Umbilical cord (tissue), 2 donors: ENCODE data around the gene CRYBB1. TPM values are rescaled to one million over a fixed set of nuclear protein-coding genes. Genes with fewer than 3 reads are reported as not detected.

Experiments used
- DNase-seq: peaks from one replicate; pipeline ENCODE4 v3.0.0-alpha.2; 2015; ENCODE audit warnings: low spot score
- total RNA-seq: library from RNA; depleted of rRNA; stranded (reverse); fragments of >200 nt; gene quantifications from one replicate; pipeline ENCODE4 v1.2.3, GENCODE V29; 2014; ENCODE audit warnings: low replicate concordance; ENCODE audit not compliant: insufficient read depth

The CRYBB1 gene
- 0.72 TPM for total RNA-seq

GRCh38 chr22:26617271-26618199 lies at the start of gene CRYBB1:
Gene CRYBB1 (minus strand): TSS chr22:26618027. CDS start chr22:26616319, 1,708 bp downstream.
- peak; percentile 39 for DNase-seq

DNA sequence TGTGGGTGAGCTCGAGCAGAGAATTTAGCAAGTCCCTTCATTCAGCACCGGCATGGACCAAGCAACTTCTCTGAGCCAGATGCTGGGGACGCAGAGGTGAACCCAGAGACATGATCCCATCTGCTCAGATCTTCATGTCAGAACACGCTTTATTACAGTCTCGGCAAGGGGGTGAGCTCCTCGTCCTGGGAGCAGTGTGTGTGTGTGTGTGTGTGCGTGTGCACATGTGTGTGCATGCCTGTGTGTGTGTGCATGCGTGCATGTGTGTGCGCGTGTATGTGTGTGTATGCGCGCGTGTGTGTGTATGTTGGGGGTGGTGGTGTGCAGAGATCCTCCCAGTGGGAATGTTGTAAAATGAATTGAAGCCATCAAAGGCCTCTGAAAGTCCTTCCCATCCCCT lies 49.3 kb upstream of the CRYBB1 start:
- DNase-seq, result no peak

GRCh38 chr22:26665813-26666231 lies 48.0 kb upstream of the CRYBB1 start:
- peak; percentile 65 for DNase-seq

- DNase-seq, result no peak
Observed at GRCh38 chr22:26663374-26663923, 45.6 kb upstream of the CRYBB1 start.

GRCh38 chr22:26662160-26662559 lies 44.3 kb upstream of the CRYBB1 start:
- no peak for DNase-seq

- DNase-seq, result no peak
Observed at GRCh38 chr22:26660961-26661578, 43.2 kb upstream of the CRYBB1 start.

- DNase-seq, result no peak
Observed at GRCh38 chr22:26660356-26660755, 42.5 kb upstream of the CRYBB1 start.

GRCh38 chr22:26658671-26659478 lies 41.0 kb upstream of the CRYBB1 start:
- peak; percentile 74 for DNase-seq

DNA sequence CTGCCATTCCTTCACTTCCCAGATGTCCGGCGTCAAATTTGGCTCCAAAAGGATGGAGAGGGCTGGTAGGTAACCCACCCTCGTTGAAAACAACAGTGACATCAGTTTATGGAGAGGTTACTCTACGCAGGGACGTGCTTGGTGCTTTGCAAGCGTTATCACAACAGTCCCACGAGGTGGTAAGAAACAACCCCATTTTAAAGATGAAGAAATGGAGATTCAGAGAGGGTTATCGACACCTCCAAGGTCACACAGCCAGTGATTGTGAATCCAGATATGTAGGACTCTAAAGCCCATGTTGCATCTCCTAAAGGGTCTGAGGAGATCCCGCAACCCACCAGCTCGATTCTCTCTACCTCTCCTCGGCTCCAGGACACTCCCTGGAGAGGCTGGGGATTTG lies 40.3 kb upstream of the CRYBB1 start:
- no peak for DNase-seq

DNA sequence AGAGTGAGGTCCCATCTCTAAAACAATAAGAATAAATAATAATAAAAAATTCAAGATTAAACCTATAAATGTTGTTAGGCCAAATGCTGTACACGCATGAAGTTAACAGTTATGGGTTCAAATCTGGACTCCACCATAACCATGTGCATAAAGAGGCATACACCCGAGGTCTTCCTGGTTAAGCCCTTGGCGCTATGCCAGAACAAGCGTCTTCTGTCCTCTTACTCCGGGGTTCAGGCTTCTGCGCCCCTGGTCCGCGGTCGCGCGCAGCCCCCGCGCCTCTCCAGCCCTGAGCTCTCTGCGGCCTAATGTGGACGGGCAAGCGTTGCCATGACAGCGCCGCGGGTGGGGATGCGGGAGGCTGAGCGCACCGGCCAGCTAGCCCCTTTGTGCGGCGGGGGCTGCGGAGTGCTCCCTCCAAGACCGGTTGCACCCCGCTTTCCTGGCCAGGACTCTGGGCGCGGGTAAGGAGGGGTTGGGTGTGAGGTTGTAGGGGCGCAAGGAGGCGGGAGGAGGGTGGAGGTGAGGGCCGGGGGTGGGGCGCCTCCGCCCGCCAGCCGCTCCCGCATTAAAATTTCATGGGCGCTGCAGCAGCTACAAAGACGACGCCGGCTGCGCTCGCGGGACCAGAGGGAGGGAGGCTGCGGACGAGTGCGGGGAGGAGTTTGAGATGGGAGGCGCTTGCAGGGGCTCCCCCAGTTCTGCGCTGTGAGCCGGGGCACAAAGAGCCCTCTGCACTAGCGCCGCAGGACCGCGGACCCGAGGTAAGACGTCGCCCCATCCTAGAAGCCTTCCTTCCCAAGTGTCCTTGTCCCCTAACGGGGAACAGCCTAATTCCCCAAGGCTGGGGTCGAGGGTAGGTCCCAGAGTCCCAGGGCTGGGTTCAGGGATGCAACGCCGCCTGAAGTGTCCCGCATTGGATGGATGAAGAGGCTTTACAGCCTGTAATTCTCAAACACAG lies 39.3 kb upstream of the CRYBB1 start, which contains the start of gene MIAT:
MIAT (plus strand) TSS at position 698 of the 961 bp plus-strand sequence.
- DNase-seq, result no peak

DNA sequence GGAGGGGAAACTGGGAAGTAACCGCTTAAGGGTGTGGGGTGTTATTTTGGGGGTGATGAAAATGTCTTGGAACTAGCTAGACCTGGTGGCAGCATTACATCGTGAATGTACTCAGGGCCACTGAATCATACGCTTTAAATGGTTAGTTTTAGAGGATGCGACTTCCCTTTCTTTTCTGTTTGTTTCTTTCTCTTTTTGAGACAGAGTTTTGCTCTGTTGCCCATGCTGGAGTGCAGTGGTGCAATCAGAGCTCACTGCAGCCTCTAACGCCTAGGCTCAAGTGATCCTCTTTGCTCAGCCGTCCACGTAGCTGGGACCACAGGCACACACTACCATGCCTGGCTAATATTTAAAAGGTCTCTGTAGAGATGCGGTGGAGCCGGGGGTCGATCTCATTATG lies 34.0 kb upstream of the CRYBB1 start:
- DNase-seq, result no peak

- DNase-seq, result no peak
Observed at GRCh38 chr22:26650722-26651421, 33.0 kb upstream of the CRYBB1 start.

DNA sequence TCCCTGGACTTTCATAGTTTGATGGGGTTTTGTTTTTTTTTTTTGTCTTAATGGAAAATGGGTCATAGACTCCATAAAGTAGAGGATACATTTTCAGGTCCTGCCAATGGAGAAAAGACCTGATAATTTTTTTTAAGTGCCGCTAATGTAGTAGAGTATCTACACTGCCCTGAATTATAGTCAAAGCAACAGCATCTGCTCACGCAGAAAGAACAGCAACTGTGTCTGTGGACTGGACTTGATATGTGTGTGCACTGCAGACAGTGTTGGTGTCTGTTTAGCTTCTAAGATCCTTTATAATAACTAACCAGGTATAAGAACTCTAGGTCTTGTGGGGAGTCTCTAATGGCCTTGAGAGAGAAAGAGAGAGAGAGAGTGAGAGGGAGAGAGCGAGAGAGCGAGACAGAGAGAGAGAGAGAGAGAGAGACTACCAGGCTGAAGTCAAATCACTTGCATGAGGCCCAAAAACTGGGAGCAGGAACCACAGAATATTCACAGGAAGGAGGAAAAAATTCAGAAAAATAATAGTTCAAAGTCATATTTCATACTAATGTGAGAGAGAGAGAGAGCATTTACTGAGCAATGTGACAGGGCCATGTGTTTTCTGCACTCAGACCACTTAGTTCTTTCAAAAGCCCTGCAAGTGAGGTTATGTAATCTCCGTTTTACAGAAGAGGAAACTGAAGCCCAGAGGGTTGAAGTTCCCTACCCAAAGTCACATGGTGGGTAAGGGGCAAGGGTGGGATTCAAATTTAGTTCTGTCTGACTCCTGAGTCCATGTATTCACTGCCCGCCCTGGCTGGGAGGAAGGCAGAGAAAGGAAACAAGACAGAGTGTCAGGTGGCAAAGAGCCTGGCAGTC lies 30.9 kb upstream of the CRYBB1 start:
- peak; percentile 70 for DNase-seq

- no peak for DNase-seq
Observed at GRCh38 chr22:26648011-26648497, 30.2 kb upstream of the CRYBB1 start.

GRCh38 chr22:26646158-26646557 lies 28.3 kb upstream of the CRYBB1 start:
- DNase-seq, result peak; percentile 43

DNA sequence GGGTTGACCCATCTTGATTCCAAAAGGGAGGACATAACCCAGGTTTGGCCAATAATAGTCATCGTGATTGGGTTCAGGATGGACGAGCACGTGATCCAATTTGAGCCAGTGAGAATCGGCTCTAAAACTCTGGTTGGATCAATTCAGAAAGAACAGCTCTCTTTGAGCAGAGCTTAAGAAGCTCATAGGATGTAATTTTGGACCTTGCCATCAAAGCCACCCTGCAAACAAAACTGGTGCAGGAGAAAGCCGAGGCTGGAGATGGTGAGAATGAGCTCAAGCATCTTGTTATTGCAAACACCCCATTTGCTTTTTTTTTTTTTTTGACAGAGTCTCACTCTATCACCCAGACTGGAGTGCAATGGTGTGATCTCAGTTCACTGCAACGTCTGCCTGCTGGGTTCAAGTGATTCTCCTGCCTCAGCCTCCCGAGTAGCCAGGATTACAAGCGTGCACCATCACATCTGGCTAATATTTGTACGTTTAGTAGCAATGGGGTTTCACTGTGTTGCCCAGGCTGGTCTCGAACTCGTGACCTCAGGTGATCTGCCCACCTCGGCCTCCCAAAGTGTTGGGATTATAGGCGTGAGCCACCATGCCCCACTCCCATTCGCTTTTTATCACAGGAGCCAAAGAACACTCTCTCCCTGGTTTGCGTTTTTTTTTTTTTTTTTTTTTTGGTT lies 25.7 kb upstream of the CRYBB1 start:
- DNase-seq, result no peak

DNA sequence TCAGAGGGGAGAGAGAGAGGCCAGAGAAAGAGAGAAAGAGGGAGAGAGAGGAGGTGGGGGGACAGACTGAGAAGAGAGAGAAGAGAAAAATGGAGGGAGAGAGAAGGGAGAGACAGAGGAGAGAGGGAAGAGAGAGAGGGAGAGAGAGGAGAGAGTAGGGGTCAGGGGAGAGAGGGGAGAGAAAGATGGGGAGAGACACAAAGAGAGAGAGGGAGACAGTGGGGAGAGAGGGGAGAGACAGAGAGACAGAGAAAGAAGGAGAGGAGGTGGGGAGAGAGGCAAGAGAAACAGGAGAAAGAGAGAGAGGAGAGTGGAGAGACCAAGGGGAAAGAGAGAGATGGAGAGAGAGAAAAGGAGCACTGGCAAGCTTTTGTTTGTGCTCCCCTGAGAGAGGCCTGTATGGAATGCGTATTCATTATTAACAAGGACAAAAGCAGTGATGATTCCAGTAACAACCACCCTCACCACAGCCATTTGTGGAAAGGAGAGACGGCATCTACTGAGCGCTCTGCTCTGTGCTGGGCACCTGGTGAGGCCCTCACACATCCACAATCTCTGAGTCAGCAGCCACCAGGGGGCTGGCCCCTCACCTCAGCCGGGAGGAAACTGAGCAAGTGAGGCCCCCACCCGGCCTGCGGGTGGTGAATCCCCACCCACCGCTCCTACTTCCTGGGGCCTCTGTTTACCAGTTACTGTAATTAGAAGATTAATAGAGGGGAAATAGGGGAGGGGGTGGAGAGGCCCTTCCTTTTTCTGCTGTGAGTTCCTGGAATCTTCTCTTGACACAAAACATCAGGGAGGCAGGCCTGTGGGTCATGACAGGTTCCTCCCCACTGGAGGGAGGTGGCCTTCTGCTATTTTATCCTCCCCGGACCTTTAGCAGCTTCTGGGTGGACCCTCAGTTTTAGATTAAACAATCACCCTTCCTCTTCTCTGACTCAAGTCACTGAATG lies 24.9 kb upstream of the CRYBB1 start:
- no peak for DNase-seq
